Skeletal muscle cell (primary cell): ENCODE results near the gene MPV17L2.

Experiments
- DNase-seq: peaks from one replicate; pipeline ENCODE4 v3.0.0-alpha.2; 2010; ENCODE audit warnings: low read depth
- H3K4me3 ChIP-seq: 2 replicates; pipeline ENCODE4 v1.5.1; 2011; ENCODE audit warnings: low read depth, mild to moderate bottlenecking, control low read depth, low read length, moderate library complexity

Gene MPV17L2

DNA sequence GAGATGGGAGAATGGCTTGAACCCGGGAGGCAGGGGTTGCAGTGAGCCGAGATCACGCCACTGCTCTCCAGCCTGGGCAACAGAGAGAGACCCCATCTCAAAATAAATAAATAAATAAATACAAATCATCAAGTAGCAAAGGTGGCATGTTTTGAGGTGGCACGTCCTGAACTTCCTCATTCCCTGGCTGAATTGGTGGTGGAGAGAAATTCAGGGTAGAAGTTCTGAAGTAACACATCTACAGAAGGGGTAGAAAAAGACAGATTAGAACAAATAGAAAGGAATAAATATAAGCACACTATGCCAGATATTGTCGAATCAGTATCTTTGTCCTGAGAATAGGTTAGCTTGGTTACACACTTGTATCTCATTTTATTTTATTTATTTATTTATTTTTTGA lies 13.1 kb upstream of the MPV17L2 start:
- no peak overlapping the region for H3K4me3 ChIP-seq
- no peak for DNase-seq

DNA sequence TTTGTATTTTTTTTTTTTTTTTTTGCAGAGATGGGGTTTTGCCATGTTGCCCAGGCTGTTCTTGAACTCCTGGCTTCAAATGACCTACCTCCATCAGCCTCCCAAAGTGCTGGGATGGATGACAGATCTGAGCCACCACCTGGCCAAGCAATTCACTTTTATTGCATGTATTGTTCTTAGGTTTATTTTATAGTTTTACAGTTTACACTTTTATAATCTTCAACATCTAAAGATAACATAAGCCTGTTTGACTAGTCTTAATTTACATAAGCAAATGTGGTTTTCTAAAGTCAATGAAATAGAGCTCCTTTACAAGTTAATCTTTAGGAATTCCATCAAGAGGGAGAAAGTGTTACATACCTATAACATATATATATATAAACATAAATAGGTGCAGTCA lies 9.5 kb upstream of the MPV17L2 start:
- DNase-seq, result no peak
- no peak overlapping the region for H3K4me3 ChIP-seq

DNA sequence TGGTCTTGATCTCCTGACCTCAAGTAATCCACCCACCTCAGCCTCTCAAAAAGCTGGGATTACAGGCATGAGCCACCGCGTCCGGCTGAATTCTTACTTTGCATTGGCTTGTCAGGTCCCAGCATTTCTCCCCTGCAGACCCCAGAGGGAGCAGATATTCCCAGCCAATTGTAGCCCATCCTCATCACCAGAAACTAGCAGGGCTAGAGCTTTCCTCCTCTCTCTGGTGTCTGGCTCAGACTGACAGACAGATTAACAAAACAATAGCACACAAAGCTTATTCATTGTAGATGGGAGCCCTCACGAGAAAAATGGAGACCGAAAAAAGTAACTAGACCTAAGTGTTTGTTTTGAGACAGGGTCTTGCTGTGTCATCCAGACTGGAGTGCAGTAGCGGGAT lies 7.5 kb upstream of the MPV17L2 start:
- no peak overlapping the region for H3K4me3 ChIP-seq
- no peak for DNase-seq

DNA sequence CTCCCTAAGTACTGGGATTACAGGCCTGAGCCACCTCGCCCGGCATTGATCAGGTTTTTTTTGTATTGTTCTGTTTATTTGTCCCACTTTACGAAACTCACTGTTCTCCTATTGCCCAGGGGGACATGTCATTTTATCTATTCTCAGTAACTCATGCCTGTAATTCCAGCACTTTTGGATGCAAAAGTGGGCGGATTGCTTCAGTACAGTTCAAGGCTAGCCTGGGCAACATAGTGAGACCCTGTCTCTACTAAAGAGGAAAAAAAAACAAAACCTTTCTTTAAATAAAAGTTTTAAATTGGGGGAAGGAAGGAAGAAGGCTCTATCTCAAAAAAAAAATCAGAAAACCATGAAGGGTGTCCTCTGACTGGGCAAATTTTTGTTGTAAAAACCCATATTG lies 2.7 kb upstream of the MPV17L2 start:
- no peak for DNase-seq
- no peak overlapping the region for H3K4me3 ChIP-seq

DNA sequence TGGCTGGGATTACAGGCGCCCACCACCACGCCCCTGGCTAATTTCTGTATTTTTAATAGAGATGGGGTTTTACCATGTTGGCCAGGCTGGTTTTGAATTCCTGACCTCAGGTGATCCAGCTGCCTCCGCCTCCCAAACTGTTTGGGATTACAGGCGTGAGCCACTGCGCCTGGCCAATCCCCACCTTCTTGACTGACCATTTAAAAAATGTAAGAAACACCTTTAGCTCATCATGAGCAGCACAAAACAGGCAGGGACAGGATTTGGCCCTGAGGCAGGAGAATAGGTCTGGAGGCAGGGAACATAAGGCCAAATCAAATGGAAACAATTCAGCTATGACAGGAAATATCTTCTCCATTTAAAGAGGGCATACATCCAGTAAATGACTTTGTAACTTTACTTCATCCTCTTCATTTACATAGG lies 1.4 kb upstream of the MPV17L2 start:
- DNase-seq, result no peak
- H3K4me3 ChIP-seq, result peak overlapping the region; percentile 60

DNA sequence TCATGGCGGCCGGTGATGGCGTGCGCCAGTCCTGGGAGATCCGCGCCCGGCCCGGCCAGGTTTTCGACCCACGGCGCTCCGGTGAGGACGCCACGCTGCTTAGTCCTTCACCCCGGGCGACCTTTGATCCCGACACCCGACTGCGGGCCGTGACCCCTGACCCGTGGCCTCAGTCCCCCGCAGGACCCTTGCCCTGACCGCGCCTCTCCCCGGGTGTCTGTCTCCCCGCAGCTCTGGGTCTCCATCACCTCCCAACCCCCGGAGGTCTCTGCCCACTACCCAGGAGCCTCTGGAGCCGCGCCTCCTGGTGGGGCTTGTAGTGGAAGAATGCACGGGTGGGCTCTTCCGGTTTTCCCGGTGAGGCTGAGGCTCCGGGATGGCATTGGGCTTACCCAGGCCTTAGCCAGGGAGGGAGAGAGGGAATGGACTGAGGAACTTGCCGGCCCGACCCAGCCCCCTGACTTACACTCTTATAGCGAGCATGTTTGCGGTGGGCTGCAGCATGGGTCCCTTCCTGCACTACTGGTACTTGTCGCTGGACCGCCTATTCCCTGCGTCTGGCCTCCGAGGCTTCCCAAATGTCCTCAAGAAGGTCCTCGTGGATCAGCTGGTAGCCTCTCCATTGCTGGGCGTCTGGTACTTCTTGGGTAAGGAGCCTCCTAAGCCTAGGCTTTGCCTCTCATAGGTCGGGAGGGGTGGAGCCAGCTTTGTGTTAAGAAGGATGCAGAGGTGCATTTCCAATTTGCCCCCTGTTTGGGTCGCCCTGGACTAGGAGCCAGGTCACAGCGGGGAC lies 566 bp downstream of the MPV17L2 start:
- DNase-seq, result no peak
- peak overlapping the region; percentile 85 for H3K4me3 ChIP-seq

DNA sequence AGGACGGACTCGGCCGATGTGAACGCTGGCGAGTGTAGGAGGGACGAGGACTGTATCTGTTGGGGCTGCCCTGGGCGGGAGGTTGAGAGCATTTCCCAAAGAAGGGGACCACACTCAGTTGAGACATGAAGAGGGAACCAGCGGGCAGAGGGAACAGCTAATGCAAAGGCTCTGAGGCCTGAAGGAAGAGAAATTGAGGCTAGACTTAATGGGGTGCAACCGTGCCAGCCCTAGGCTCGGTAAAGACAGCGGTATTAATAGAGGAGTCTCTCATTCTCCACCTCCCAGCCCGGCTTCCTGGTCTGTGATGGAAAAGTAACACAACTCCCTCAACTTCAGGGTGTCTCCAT lies 1.1 kb downstream of the MPV17L2 start:
- no peak for DNase-seq
- peak overlapping the region; percentile 85 for H3K4me3 ChIP-seq

DNA sequence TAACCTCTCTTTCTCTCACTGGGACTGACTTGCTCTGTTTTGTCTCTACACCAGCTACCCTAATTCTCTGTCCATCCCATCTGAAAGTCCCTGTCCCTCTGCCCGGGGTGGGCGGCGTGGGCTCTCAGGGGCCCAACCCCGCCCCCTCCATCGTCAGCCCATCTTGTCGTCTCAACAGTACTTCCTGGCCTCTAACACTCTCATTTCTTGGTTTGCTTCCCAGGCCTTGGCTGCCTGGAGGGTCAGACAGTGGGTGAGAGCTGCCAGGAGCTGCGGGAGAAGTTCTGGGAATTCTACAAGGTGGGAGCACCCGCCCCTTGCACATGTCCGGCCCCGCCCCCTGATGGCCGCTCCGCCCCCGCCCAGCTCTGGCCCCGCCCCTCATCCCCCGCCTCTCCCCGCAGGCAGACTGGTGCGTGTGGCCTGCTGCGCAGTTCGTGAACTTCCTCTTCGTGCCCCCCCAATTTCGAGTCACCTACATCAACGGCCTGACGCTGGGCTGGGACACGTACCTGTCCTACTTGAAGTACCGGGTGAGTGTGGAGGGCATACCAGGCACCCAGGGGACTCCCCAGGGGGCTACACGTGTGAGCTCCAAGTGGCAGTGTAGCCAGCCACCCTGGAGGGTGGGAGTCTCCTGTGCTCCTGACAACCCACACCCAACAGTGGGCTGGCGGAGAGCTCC lies 1.7 kb downstream of the MPV17L2 start:
- no peak for DNase-seq
- no peak overlapping the region for H3K4me3 ChIP-seq

DNA sequence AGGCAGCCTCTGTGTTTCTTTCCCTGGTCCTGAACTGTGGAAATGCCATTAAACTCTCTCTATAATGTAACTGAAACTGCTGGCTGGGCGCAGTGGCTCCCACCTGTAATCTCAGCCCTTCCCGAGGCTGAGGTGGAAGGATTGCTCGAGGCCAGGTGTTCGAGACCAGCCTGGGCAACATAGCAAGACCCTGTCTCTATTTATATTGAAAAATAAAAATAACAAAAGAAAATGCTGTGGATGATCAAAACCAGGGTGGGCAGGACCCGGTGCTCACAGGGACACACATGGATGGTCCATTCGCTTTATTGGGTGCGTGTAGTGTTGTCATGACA lies 3.5 kb downstream of the MPV17L2 start:
- DNase-seq, result no peak
- H3K4me3 ChIP-seq, result no peak overlapping the region

DNA sequence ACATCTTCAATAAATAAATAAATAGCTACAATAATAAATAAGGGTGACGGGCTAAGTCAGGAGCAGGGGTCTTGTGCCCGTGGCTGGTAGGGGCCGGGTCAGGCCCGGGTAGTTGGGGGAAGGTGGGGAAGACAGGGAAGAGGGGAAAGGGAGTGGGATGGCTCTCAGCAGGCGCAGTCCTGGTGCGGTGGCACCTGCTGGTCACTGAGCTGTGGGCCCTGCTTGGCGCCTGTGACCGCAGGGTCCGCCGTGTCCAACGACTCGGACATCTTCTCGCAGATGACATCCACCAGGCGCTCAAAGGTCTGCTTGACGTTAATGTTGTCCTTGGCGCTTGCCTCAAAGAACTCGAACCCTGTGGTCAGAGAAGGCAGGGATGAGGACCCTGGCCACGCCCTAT lies 4.3 kb downstream of the MPV17L2 start:
- no peak for DNase-seq
- no peak overlapping the region for H3K4me3 ChIP-seq

DNA sequence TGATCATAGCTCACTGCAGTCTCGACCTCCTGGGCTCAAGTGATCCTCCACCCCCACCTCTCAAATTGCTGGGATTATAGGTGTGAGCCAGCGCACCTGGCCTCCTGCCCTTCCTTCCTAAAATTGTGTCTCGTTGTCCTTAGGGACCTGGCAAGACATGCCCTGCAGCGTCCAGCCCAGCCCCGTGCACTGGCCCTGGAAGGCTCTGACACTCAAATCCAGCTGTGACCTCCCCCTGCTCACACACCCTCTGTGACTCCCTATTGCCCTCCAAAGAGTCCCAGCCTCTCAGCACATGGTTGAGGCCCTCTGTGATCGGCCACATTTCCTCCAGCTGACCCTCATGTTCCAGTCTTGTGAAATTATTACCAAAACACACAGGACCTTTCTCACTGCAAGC lies 4.9 kb downstream of the MPV17L2 start:
- DNase-seq, result no peak
- no peak overlapping the region for H3K4me3 ChIP-seq

DNA sequence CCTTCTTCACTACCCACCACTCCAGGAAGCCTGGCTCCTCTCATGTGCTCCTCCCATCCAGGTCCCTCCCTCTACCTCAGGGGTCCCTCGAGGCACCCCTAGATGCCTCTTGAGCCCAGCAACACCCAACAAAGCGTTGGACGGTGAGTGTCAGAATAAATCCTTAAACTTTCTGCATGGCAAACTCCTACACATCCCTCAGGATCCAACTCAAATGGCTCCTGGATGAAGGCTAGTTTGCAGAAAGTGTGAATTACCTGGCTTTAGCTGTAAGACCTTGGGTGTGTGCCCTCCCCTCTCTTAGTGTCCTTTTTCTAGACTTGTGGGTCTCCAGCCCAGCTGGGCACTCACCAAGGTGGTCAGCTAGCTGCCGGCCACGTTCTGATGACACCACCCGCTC lies 5.4 kb downstream of the MPV17L2 start:
- no peak for DNase-seq
- no peak overlapping the region for H3K4me3 ChIP-seq

DNA sequence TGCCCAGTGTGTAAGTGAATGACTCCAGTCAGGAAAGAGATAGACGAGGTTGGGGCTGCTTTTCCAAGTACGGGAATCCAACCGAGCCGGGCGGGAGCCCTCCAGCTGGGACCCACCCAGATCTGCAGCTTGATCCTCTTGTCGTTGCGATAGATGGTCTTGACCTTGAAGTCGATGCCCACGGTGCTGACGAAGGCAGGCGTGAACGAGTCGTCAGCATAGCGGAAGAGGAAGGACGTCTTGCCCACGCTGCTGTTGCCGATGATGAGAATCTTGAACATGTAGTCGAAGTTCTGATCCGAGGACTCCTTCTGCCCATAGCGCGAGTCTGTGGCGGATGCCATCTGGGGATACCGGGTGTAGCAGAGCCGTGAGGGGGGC lies 9.4 kb downstream of the MPV17L2 start:
- H3K4me3 ChIP-seq, result no peak overlapping the region
- DNase-seq, result no peak

DNA sequence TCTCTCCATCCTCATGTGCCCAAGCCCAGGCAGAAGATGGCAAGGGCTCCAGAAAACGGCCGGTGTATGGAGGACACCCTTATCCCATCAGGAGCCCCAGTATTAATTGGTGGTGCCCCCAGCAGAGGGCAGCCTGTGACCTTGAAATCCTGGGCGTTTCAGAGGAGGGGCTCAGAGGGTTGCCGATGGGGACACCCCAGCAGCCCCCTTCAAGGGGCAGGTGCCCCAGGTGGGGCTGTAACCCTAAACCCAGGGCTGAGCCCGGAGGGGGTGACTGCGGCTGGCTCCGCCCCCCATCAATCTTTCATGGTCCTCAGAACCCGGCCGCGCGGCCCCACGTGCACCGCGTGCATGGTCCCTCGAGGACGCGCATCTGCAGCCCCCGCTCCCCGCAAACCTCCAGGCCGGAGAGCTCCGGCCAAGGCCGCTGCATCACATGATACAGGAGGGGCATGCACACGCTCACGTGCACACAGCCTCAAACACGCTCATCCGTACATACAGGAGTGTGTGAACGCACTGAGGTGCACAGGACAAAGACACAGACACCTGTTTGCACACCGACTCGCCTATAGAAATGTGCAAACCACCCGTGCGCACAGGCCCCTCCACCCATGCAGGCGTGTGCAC lies 9.9 kb downstream of the MPV17L2 start:
- no peak for DNase-seq
- peak overlapping the region; percentile 79 for H3K4me3 ChIP-seq

DNA sequence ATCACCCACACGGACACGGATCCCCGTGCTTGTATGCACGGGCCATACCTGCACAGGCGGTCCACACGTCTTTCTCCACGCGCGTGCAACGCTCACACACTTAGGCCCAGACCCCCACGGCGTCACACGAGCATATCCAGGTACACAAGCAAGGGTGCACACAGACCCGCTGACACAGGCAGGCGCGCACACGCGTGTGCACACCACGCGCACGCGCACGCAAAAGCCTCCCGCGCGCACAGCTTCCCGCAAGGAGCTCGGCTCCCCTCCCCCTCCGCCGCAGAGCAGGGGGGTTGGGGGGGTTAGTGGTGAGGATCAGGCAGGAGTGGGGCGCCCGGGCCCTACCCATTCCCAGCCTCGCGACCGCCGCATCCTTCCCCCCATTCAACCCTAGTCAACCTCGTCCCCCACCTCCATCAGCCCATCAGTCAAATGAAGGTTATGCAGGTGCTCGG lies 10.4 kb downstream of the MPV17L2 start:
- H3K4me3 ChIP-seq, result peak overlapping the region; percentile 79
- DNase-seq, result no peak

DNA sequence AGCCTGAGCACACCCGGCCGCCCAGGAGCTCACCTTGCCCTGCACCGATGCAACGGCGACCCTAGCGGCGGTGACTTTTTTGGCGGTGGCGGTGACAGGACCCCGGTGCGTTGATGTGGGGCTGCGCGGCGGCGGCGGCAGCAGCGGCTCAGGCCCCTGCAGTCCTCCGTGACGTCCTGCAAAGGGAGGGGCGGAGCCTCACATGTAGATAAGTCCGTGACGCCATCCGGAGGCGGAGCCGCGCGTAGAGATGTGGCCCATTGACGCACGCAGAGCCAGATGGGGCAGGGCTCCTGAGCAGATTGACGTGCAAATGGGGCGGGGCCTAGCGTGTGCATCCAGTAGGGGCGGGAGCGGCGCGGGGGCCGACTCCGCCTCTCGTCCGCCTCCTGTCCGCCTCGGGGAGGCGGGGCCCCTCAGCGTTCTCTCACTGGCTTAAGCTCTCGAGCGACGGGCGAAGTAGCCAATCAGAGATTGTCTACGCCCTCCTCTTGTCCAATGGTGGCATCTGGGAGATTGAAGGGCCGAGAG lies 10.9 kb downstream of the MPV17L2 start, which contains the start of gene RAB3A:
TSS of gene RAB3A (minus strand) at position 180 of the 531 bp plus-strand sequence. CDS start 1,302 bp downstream, outside the sequence.
- DNase-seq, result peak; percentile 100

DNA sequence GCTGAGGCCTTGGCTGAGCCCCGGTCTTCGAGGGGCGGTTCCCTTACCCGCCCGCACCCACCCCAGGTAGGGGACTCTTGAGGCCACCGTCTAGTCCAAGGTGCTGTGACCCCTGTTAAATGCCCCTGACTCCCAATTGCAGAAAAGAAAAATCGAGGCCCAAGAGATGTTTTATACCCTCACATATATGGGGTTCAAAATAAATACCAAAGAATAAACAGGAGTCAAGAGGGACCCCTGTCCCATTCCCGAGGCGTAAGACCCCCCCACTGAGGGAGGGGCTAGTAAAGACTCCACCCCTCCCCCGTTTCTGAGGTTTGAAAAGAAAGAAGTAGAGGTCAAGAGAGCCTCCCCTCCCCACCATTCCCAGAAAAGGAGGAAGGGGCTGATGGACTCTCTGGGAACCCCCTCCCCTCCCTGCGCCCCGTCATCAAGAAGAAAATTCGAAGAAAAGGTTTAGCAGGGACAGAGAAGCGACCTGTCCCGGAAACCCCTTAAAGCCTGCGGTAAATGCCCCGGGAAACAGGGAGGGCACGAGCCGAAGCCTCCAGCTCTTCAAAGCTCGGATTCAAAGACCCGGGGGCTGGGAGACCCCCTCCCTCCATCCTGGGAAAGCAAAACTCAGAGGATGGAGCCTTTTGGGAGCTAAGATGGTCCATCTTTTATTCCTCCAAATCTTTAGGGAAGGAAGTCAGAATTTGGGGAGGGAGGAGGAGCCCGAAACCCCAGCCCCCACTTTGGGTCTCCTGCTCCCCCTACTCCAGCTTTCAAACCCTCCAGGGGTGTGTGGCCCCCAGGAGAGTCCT lies 11.6 kb downstream of the MPV17L2 start:
- no peak for DNase-seq
- peak overlapping the region; percentile 76 for H3K4me3 ChIP-seq

More for the DNA sequence above, 10.9 kb downstream of the MPV17L2 start, which contains the start of gene RAB3A:
- peak within 1 kb of the TSS; percentile 79 for H3K4me3 ChIP-seq

DNA sequence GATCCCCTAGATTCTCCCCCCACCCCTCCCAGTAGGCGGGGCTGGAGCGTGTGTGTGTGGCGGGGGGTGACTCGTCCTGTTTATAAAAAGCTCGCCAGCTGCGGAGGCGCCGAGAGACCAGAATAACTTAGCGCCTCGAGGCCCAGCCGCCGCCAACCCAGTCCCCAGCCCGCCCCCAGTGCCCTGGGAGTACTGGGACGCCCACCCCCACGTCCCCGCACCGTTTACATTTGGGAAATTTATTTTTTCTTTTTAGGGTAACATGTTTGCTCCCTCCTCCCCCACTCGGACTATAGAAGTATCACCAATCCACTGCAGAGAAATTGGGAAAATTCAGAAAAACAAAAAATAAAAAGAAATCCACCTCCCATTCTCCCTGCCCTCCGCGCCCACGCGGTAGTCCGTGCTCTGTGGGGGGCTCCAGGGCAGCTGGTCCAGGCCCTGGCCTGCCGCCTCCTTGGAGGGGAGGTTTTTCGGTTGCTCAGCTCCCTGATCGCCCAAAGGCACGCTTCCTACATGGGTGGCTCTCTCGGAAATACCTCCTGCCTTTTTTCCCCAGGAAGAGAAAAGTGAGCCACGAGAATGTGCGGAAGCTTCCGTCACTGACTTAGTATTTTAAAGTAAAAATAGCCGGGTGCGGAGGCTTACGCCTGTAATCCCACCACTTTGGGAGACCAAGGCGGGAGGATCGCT lies 12.3 kb downstream of the MPV17L2 start:
- peak overlapping the region; percentile 76 for H3K4me3 ChIP-seq
- peak; percentile 37 for DNase-seq

DNA sequence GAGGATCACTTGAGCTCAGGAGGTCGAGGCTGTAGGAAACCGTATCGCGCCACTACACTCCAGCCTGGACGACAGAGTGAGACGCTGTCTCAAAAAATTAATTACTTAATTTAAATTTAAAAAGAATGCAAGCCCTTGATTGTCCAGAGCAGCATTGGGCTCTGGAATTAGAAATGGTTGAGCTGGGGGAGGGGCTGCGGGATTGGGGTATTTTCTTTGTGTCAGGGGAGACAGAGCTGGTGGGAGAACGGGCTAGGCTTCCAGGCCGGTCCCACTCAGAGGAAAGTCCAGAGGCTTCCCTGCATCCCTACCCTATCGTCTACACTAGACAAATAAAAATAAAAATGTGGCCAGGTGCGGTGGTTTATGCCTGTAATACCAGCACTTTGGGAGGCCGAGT lies 13.0 kb downstream of the MPV17L2 start:
- peak overlapping the region; percentile 76 for H3K4me3 ChIP-seq
- DNase-seq, result no peak
